HG03025 (cell line): ENCODE results near the gene GGA2.
"Not testable (repeated sequence)": the region's sequence is repeated elsewhere in the genome, so short reads cannot be mapped to it uniquely, and the experiment has no call there.

Experiments used
- ATAC-seq: cut with Tn5 transposase; IDR thresholded peaks from one replicate; pipeline ENCODE4 v1.9.1; 2021; ENCODE audit warnings: mild to moderate bottlenecking, moderate library complexity; ENCODE audit not compliant: unreplicated experiment, low FRiP score

GGA2 gene

GRCh38 chr16:23510164-23510914, at the start of gene GGA2:
TSS of gene GGA2 (minus strand) at chr16:23510494. CDS start at chr16:23510411, 83 bp downstream.
- ATAC-seq, result peak; percentile 68

- ATAC-seq, result peak; percentile 2
Observed at GRCh38 chr16:23557779-23558702, 47.7 kb upstream of the GGA2 start.

- ATAC-seq, result peak; percentile 91
Observed at GRCh38 chr16:23556881-23557778, 46.8 kb upstream of the GGA2 start, which contains the start of the genes EARS2 and UBFD1. TSS of gene EARS2 (minus strand) at chr16:23557350. CDS start at chr16:23557343, 7 bp downstream. TSS of gene UBFD1 (plus strand) at chr16:23557727. CDS start at chr16:23557743, 16 bp downstream.

GRCh38 chr16:23554536-23554935, 44.2 kb upstream of the GGA2 start:
- no peak for ATAC-seq

- ATAC-seq, result no peak
Observed at GRCh38 chr16:23552161-23552560, 41.9 kb upstream of the GGA2 start.

- ATAC-seq, result no peak
Observed at GRCh38 chr16:23549938-23550337, 39.6 kb upstream of the GGA2 start.

GRCh38 chr16:23544436-23544835, 34.1 kb upstream of the GGA2 start:
- no peak for ATAC-seq

- ATAC-seq, result not testable (repeated sequence)
Observed at GRCh38 chr16:23540817-23541178, 30.5 kb upstream of the GGA2 start.

- no peak for ATAC-seq
Observed at GRCh38 chr16:23539984-23540816, 29.9 kb upstream of the GGA2 start.

GRCh38 chr16:23538919-23539278, 28.6 kb upstream of the GGA2 start:
- no peak for ATAC-seq

GRCh38 chr16:23537390-23537789, 27.1 kb upstream of the GGA2 start:
- no peak for ATAC-seq

GRCh38 chr16:23535901-23536300, 25.6 kb upstream of the GGA2 start:
- ATAC-seq, result no peak

- no peak for ATAC-seq
Observed at GRCh38 chr16:23534868-23535860, 24.9 kb upstream of the GGA2 start.

GRCh38 chr16:23532448-23532847, 22.2 kb upstream of the GGA2 start:
- ATAC-seq, result no peak

- no peak for ATAC-seq
Observed at GRCh38 chr16:23530062-23530461, 19.8 kb upstream of the GGA2 start.

- ATAC-seq, result no peak
Observed at GRCh38 chr16:23528644-23529310, 18.5 kb upstream of the GGA2 start.

GRCh38 chr16:23527961-23528643, 17.8 kb upstream of the GGA2 start:
- ATAC-seq, result no peak
